ENCODE results near the gene POLRMT. TPM values are rescaled to one million over a fixed set of nuclear protein-coding genes. Genes with fewer than 3 reads are reported as not detected.

POLRMT gene
- polyA plus RNA-seq, 1 experiment, result 15.5 TPM

GRCh38 chr19:639253-640160 lies 6.2 kb upstream of the POLRMT start, which contains the start of gene FGF22:
FGF22 (plus strand) TSS chr19:639879; CDS start chr19:639926, 47 bp downstream.
- H3K9me3 ChIP-seq (ENCODE audit: control insufficient read depth, insufficient read depth, low read length), result no peaks in the 10 kb centered on the region; the same call in 1 of the 2 replicates
- CTCF ChIA-PET, result no interaction called here
- POLR2A ChIA-PET, result no interaction called here
- peak; percentile 30 for DNase-seq (ENCODE audit: low read depth, low spot score)
- TF ChIP-seq CTCF (IDR thresholded peaks at IDR 0.05; ENCODE audit: low read depth, low read length), result no peak
- no peak within 1 kb of the TSS for H3K27ac ChIP-seq (ENCODE audit: low read depth, low read length)
- H3K27me3 ChIP-seq (ENCODE audit: control insufficient read depth, insufficient read depth, low read length), result no peaks in the 10 kb centered on the region
- peak within 1 kb of the TSS; percentile 50 for H3K4me3 ChIP-seq (ENCODE audit: low read depth, low read length)

GRCh38 chr19:638906-639252 lies 5.5 kb upstream of the POLRMT start:
- Histone ChIP-seq H3K27me3 (ENCODE audit: control insufficient read depth, insufficient read depth, low read length) (no peaks in the 10 kb centered on the region), H3K4me3 (ENCODE audit: low read depth, low read length) (peak overlapping the region; percentile 50; the same call in 1 of the 2 replicates), H3K27ac (ENCODE audit: low read depth, low read length) (no peak overlapping the region), H3K9me3 (ENCODE audit: control insufficient read depth, insufficient read depth, low read length) (no peaks in the 10 kb centered on the region; the same call in 1 of the 2 replicates)
- no peak for DNase-seq (ENCODE audit: low read depth, low spot score)
- ChIA-PET POLR2A (no interaction called here), CTCF (no interaction called here)
- no peak for TF ChIP-seq CTCF (IDR thresholded peaks at IDR 0.05; ENCODE audit: low read depth, low read length)

- POLR2A ChIA-PET, result no interaction called here
- TF ChIP-seq CTCF (IDR thresholded peaks at IDR 0.05; ENCODE audit: low read depth, low read length), result no peak
- H3K27ac ChIP-seq (ENCODE audit: low read depth, low read length), result no peak overlapping the region
- no peak overlapping the region for H3K4me3 ChIP-seq (ENCODE audit: low read depth, low read length)
- DNase-seq (ENCODE audit: low read depth, low spot score), result no peak
- H3K9me3 ChIP-seq (ENCODE audit: control insufficient read depth, insufficient read depth, low read length), result no peaks in the 10 kb centered on the region; the same call in 1 of the 2 replicates
- CTCF ChIA-PET, result no interaction called here
- no peaks in the 10 kb centered on the region for H3K27me3 ChIP-seq (ENCODE audit: control insufficient read depth, insufficient read depth, low read length)
These were observed 1.8 kb upstream of the POLRMT start for GRCh38 chr19:634975-635652.

- ChIA-PET POLR2A (interaction anchor here (0.6 to 1.0 kb wide), 2 partner anchors 13 to 47 kb away, joined by 4 read pairs; no protein-coding TSS in a partner anchor), CTCF (no interaction called here)
- Histone ChIP-seq H3K27me3 (ENCODE audit: control insufficient read depth, insufficient read depth, low read length) (no peaks in the 10 kb centered on the region), H3K27ac (ENCODE audit: low read depth, low read length) (no peak overlapping the region), H3K9me3 (ENCODE audit: control insufficient read depth, insufficient read depth, low read length) (no peaks in the 10 kb centered on the region; the same call in 1 of the 2 replicates), H3K4me3 (ENCODE audit: low read depth, low read length) (peak overlapping the region; percentile 68)
- no peak for TF ChIP-seq CTCF (IDR thresholded peaks at IDR 0.05; ENCODE audit: low read depth, low read length)
- DNase-seq (ENCODE audit: low read depth, low spot score), result no peak
These were observed 676 bp upstream of the POLRMT start for GRCh38 chr19:633786-634639.
